GM12891 (cell line): ENCODE measurements around the gene NTPCR.
"Not testable (repeated sequence)": the region's sequence is repeated elsewhere in the genome, so short reads cannot be mapped to it uniquely, and the experiment has no call there.

Experiments
- DNase-seq: peaks from one replicate; pipeline ENCODE4 v3.0.0; 2011; ENCODE audit warnings: low spot score; ENCODE audit not compliant: insufficient read length
- FAIRE-seq: peaks from 2 replicates; lab custom pipeline; 2011; peaks lifted over from hg19 to GRCh38; lab: Jason Lieb, UNC
- PAX5 ChIP-seq: IDR thresholded peaks from 2 replicates; pipeline ENCODE4 v1.6.1; 2011; ENCODE audit warnings: low read length, moderate library complexity, mild to moderate bottlenecking; ENCODE audit not compliant: insufficient read depth, severe bottlenecking
- POLR2A ChIP-seq: IDR thresholded peaks from 2 replicates; pipeline ENCODE4 v1.6.1; 2011; ENCODE audit warnings: low read depth, low read length, control low read depth
- POLR2AphosphoS5 ChIP-seq: IDR thresholded peaks from 2 replicates; pipeline ENCODE4 v1.6.1; 2011; ENCODE audit warnings: low read depth, low read length, control low read depth
- POU2F2 ChIP-seq: IDR thresholded peaks from 2 replicates; pipeline ENCODE4 v1.6.1; 2011; ENCODE audit warnings: low read depth, mild to moderate bottlenecking, control low read depth, low read length, moderate library complexity
- SPI1 ChIP-seq: IDR thresholded peaks from 2 replicates; pipeline ENCODE4 v1.6.1; 2011; ENCODE audit warnings: low read depth, low read length, control low read depth
- TAF1 ChIP-seq: IDR thresholded peaks from 2 replicates; pipeline ENCODE4 v1.6.1; 2011; ENCODE audit warnings: low read depth, low read length, control low read depth

The NTPCR gene

GRCh38 chr1:232925421-232926220 is 24.8 kb upstream of the NTPCR start:
- DNase-seq (no peak), FAIRE-seq (no peak)
- TF ChIP-seq POU2F2, result no peak
- no peak for TF ChIP-seq POLR2AphosphoS5
- no peak for TF ChIP-seq TAF1
- no peak for TF ChIP-seq POLR2A
- TF ChIP-seq SPI1, result no peak
- no peak for TF ChIP-seq PAX5

DNA sequence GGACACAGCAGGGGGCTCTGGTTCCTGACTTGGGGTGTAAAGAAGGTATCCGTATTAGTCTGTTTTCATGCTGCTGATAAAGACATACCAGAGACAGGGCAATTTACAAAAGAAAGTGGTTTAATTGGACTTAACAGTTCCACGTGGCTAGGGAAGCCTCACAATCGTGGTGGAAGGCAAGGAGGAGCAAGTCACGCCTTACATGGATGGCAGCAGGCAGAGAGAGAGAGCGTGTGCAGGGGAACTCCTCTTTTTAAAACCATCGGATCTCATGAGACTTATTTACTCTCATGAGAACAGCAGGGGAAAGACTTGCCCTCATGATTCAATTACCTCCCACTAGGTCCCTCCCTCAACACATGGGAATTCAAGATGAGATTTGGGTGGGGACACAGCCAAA is 23.2 kb upstream of the NTPCR start:
- not testable (repeated sequence) for DNase-seq
- FAIRE-seq, result peak; percentile 23

GRCh38 chr1:232927830-232928505 is 22.4 kb upstream of the NTPCR start:
- no peak for FAIRE-seq

DNA sequence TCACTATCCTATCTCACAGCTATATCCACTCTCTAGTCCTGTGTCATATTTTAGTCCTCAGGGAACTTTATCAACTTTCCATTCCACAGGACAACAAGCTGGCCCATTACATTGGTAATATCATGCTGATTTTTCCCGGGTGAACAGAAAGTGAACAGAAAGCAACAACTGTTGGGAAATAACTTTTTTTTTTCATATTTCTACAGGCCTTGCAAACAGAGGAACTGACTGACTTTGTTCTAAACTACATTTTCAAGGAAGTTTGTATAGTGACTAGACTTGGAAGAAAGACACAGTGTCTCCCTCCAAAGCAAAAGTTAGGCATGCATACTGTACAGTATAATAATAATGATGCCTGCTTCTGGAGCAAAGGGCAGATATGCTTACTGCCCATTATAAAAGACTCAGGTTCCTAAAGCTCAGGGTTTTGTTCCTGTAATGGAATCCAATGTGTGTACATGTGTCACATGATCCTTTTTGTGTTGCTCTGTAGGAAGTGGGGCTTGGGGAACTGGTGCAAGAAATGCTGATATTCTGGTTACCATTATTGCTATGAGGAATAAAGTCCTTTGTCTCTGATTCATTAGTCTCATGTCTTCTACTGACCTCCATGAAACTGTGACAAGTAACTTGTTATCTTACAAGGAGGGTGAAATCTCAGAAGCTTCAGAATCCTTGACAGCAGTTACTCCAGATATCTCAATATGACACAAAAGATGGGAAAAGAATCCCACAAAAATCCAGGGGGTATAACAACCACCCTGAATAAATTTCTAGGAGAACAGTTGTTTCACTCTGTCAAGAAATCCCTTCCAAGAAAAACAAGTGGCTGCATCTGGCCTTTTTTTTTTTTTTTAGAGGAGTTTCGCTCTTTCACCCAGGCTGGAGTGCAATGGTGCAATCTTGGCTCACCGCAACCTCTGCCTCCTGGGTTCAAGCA is 17.7 kb upstream of the NTPCR start:
- DNase-seq (no peak), FAIRE-seq (no peak)
- TF ChIP-seq SPI1 (no peak), TAF1 (no peak), POLR2AphosphoS5 (no peak), POU2F2 (no peak), PAX5 (no peak), POLR2A (no peak)

More at GRCh38 chr1:232927830-232928505, 22.4 kb upstream of the NTPCR start:
- no peak for DNase-seq
- TF ChIP-seq POLR2A, result no peak

- FAIRE-seq, result no peak
- DNase-seq, result no peak
- TF ChIP-seq POLR2A, result no peak
- no peak for TF ChIP-seq POU2F2
- TF ChIP-seq SPI1, result no peak
- TF ChIP-seq POLR2AphosphoS5, result no peak
- no peak for TF ChIP-seq TAF1
- TF ChIP-seq PAX5, result no peak
Measured at GRCh38 chr1:232936941-232937340, 13.5 kb upstream of the NTPCR start.

DNA sequence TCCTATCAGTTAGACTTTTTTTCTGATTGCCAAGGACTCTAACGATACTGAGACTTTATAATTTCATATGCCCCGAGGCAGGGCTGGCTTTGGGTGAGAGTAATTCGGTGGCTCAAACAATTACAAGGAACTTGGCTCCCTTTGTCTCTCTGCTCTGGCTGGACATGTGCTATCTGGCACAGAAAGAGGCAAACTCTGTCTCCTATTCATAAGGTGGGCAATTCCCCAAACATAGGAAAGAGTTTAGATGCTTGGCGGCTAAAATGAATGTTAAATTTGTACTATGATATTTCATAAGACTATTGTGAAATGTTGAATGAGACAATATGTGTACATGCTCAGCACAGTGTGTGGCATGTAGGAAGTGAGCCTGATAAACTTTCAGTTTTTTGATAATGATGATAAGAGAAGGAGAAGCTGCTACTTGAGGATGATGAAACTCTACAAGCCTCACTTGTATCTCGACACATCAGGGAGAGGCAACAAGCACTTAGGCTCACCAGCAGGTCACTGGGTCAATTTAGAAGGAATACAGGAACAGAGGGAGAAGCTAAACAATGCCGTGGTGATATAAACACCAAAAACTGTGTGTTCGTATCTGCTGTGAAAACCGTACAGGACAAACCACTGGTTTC is 12.6 kb upstream of the NTPCR start:
- no peak for DNase-seq

DNA sequence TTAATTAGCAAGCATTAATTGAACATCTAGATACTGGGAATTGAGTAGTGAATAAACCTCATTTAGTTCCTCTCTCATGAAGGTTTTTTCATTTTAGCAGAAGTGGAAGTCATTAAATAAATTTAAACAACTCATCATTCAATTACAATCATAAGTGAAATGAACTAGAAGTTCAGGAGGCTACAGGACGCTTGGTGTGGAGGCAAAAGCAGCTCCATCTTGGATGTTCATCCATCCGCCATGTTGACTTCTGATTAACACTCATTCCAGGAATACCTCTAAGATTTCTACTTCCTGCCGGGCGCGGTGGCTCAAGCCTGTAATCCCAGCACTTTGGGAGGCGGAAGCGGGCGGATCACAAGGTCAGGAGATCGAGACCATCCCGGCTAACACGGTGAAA is 11.5 kb upstream of the NTPCR start:
- TF ChIP-seq PAX5 (no peak), SPI1 (no peak), POLR2A (no peak), TAF1 (no peak), POLR2AphosphoS5 (no peak), POU2F2 (no peak)
- no peak for FAIRE-seq
- no peak for DNase-seq

More for the DNA sequence above, 12.6 kb upstream of the NTPCR start:
- no peak for FAIRE-seq
- TF ChIP-seq TAF1, result no peak

DNA sequence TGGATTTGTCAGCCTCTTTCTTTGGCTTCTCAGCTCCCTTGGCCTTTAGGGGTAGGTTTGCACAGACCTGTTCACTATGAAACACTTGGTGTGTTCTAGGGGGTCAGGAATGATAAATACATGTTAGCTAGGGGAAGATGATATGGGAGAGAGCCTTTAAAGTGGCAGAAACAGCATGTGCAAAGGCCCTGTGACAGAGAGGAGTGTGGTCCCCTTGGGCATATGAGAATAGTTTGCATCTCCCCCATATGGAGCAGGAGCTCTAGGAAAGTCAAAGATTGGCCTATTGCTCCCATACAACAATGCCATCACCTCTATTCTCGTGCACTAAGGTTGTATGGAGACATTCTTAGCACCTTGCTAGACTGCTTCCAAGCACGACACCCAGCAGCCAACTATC is 10.7 kb upstream of the NTPCR start:
- no peak for DNase-seq
- no peak for FAIRE-seq
- TF ChIP-seq TAF1 (no peak), SPI1 (no peak), POLR2A (no peak), PAX5 (no peak), POLR2AphosphoS5 (no peak), POU2F2 (no peak)

GRCh38 chr1:232940262-232940661 is 10.1 kb upstream of the NTPCR start:
- DNase-seq, result no peak
- no peak for FAIRE-seq

More at GRCh38 chr1:232940262-232940661, 10.1 kb upstream of the NTPCR start:
- TF ChIP-seq TAF1, result no peak
- no peak for TF ChIP-seq SPI1
- TF ChIP-seq POU2F2, result no peak
- no peak for TF ChIP-seq POLR2A
- no peak for TF ChIP-seq PAX5
- TF ChIP-seq POLR2AphosphoS5, result no peak
